Renal cortical epithelial cell (primary cell): ENCODE results near the gene DIP2C. TPM values are rescaled to one million over a fixed set of nuclear protein-coding genes. Genes with fewer than 3 reads are reported as not detected.
A peak's percentile ranks its signal among the peaks of the same experiment; 100 is the strongest.
"Not testable (repeated sequence)": the region's sequence is repeated elsewhere in the genome, so short reads cannot be mapped to it uniquely, and the experiment has no call there.

Source experiments
- DNase-seq: peaks from one replicate; pipeline ENCODE4 v3.0.0-alpha.2; 2011; ENCODE audit warnings: low read depth
- total RNA-seq: library from RNA; depleted of rRNA; stranded (reverse); fragments of >200 nt; gene quantifications from 2 replicates; pipeline ENCODE4 v1.2.3, GENCODE V29; 2014

DIP2C gene
- total RNA-seq, 1 donor from 2014 or later: 14.4 TPM

DNA sequence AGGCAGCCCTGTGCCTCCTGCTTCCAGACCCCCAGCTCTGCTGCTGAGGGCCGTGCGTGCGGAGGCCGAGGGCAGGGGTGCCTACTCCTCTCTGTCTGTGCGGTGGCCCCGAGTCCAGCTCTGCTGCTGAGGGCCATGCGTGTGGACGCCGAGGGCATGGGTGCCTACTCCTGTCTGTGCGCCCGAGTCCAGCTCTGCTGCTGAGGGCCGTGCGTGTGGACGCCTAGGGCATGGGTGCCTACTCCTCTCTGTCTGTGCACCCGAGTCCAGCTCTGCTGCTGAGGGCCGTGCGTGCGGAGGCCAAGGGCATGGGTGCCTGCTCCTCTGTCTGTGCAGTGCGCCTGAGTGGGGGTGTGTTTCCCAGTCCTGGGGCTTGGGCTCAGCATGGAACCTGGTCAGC lies 411.5 kb downstream of the DIP2C start:
- DNase-seq: no peak

DNA sequence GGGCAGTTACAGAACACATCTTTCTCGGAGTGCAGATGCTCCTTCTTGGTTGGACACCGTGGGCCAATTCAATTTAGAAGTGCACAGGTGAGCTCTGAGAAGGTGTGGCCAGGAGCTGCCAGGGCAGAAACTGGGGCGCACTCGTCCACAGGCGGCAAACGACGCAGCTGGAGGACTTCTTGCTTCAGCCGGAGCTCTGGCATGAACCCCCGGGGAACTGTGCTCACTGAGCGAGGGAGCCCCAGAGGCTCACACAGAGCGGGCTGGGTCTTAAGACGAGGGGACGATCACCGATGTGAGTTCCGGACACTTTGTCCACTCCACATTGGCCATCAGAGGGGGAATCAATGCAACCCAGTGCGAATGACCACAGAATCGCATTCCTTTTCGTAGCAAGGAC lies 413.8 kb downstream of the DIP2C start:
- no peak for DNase-seq

DNA sequence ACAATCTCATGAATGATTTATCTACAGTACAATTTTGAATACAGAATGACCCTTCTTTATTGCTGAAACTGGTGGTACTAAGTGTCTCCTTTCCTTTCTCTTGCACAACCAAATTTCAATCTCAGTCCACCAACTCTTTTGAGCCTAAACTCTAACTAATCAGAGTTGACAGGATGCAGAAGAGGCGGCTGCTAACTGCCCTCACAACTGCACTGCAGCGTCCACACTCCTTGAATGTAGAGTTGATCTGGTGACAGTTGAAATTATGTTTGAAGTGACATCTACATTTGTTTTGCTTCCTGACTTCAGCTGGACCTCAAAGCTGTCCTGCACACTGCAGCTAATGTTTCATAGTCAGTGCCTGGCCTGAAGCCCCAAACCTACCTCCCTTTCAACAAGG lies 414.6 kb downstream of the DIP2C start:
- no peak for DNase-seq

DNA sequence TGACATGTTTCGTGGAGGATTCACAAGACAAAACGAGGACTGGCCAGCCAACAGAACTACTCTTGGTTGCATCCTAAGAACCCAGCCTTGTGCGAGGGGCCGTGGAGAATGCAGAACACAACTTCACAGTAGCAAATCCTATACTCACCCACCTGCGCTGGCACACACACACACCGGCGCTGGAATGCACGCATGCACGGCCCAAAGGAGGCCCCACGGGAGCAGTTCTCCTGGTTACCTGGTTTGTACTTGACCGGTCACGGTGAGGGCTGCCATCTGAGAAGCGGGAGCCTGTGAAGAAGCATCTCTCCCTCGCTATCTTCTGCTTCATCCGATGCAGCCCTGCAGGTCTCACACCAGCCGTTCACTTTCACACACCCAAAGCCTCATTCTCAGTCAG lies 416.4 kb downstream of the DIP2C start:
- no peak for DNase-seq

DNA sequence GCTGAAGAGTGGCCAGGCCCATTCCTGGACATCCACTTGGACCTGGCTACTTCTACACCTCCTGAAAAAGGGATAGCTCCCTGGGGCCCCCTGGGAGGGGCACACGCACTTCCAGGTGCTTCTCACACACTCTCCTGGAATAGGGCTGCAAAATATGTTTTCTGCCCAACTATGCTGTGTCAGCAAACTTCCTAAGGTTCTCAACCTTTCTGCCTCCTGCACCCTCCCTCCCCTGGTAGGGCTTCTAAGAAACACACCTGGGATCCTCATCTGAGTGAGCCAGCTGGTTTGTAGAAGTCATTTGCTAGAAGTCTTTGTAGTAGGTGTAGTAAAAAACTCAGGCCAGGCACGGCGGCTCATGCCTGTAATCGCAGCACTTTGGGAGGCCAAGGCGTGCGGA lies 417.7 kb downstream of the DIP2C start:
- DNase-seq: no peak

DNA sequence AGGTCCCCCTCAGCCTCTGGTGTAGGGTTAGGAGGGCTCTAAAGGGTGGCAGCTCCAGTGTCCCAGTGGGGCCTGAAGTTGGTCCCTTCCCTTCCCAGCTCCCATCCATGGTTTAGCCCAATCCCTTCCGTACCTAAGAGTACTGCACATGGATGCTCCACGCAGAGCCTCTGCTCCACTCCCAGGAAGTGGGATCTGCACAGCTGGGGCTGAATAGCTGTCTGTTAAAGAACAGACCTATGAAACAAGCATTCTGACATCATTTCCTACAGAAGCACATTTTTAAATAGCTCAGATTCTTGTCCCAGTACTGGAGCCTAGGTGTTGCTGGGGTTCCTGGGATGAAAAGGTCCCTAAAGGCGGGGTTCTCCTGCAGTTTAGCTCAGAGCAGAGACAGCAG lies 418.3 kb downstream of the DIP2C start:
- DNase-seq: no peak

DNA sequence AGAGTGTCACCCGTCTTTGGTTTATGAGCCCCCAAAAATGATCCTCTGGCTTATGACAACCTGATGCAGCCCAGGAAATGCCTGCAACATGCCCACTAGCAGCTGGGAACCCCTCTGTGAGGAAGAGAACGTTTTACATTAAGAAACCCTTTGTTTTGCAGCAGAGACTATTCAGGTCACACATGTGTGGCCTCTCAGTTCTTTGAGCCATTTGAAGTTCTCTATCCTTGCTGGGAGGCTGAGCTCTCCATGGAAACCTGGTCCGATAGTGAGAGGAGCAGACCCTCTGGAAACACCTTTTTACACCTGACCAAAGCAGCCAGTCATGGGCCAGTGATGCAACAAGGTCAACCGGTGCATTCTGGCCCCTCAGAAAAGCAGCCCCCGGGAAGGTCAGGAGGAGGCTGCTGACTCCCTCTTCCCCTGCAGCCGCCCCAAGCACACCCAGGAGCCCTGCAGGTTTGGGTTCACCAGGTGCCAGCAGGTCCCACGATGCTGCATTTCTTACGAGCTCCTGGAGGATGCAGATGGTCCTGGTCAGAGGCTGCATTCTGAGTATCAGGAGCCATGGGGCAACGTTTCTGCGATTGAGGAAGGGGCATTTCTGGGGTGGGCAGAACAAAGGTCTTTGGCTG lies 419.9 kb downstream of the DIP2C start:
- no peak for DNase-seq

DNA sequence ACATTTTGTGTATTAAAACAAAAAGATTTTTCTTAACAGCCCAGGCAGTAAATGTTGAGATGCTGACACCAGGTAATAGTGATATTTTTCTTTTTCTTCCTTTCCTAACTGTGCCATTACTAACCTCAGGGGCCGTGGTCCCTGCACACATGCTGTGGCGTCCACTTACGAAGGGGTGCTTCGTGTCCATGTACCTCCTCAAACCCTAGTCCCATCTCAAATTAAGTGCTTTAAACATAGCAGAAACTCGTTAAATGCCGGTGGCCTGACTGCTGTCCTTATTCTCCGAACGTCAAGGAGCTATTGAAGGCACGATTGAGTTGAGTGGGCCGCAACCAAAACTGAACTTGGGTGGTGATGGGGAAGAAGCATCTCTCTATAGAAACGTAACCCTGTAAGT lies 421.8 kb downstream of the DIP2C start:
- DNase-seq: no peak

DNA sequence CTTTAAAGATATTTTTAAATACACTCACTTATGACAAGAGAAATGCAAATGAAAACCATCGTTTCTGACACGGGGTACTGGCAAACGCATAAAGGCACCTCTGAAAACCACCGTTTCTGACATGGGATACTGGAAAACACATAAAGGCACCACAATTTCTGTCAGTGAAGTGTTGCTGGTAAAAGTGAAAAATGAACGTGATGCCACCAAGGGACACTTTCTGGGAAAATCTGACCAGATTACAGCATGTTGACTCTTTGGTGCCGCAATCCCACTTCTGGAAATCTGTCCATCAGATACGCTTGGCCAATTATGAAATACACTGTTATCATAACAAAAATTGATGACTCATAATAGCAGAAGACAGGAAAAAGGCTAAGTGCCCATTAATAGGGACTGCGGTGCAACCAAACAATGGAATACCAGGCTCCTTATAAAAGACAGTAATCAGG lies 422.5 kb downstream of the DIP2C start:
- no peak for DNase-seq

DNA sequence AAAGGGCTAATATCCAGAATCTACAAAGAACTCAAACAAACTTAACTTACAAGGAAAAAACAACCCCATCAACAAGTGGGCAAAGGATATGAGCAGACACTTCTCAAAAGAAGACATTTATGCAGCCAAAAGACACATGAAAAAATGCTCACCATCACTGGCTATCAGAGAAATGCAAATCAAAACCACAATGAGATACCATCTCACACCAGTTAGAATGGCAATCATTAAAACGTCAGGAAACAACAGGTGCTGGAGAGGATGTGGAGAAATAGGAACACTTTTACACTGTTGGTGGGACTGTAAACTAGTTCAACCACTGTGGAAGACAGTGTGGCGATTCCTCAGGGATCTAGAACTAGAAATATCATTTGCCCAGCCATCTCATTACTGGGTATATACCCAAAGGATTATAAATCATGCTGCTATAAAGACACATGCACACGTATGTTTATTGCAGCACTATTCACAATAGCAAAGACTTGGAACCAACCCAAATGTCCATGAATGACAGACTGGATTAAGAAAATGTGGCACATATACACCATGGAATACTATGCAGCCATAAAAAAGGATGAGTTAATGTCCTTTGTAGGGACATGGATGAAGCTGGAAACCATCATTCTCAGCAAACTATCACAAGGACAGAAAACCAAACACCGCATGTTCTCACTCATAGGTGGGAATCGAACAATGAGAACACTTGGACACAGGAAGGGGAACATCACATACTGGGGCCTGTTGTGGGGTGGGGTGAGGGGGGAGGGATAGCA lies 423.5 kb downstream of the DIP2C start:
- not testable (repeated sequence) for DNase-seq

DNA sequence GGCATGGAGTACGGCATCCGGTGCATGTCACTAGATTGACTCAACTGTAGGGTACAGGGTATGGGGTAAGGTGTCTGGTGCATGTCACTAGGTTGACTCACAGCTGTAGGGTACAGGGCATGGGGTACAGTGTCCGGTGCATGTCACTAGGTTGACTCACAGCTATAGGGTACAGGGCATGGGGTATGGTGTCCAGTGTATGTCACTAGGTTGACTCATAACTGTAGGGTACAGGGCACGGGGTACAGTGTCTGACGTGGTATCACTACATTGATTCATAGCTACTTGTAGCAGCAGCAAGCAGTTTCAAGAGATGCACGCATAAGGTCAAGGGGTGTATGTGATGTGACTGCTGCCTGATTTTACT lies 424.4 kb downstream of the DIP2C start:
- not testable (repeated sequence) for DNase-seq

DNA sequence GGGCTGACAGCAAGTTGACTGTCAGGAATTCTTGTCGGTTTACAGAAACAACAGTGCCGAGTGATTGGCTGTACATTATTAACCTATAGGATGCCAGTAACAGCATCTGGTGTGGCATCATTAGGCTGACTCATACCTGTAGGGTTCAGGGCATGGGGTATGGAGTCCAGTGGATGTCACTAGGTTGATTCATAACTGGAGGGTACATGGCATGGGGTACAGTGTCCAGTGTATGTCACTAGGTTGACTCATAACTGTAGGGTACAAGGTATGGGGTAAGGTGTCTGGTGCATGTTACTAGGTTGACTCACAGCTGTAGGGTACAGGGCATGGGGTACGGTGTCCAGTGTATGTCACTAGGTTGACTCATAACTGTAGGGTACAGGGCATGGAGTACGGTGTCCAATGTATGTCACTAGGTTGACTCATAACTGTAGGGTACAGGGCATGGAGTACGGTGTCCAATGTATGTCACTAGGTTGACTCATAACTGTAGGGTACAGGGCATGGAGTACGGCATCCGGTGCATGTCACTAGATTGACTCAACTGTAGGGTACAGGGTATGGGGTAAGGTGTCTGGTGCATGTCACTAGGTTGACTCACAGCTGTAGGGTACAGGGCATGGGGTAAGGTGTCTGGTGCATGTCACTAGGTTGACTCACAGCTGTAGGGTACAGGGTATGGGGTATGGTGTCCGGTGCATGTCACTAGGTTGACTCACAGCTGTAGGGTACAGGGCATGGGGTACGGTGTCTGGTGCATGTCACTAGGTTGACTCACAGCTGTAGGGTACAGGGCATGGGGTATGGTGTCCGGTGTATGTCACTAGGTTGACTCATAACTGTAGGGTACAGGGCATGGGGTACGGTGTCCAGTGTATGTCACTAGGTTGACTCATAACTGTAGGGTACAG lies 425.1 kb downstream of the DIP2C start:
- DNase-seq: peak; percentile 7

DNA sequence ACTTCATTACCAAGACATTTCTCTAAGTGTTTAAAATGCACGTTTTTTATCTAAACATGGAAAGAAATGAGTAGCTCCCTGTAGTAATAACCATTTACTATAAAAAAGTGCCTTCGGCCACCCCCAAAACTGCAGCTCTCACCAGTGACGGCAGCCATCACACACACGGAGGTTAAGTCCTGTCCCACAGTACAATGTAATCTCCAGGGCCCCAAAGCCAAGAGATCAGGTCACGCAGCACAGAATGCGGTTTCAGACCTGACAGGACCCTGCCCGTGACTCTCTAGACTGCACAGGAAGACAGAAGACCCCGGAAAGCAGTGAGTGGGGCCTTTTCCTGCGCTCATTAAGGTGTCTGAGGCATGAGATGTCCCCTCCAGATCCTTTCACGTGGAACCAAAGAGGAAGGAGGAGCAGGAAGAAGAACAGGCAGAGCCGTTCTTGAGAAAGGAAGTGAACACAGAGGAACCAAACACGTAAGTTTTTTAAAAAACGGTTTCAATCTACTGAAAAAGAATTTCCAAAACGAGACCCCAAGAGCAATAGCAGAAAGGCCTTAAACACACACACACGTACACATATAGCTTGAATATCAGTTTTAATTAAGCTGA lies 428.5 kb downstream of the DIP2C start:
- DNase-seq: no peak

DNA sequence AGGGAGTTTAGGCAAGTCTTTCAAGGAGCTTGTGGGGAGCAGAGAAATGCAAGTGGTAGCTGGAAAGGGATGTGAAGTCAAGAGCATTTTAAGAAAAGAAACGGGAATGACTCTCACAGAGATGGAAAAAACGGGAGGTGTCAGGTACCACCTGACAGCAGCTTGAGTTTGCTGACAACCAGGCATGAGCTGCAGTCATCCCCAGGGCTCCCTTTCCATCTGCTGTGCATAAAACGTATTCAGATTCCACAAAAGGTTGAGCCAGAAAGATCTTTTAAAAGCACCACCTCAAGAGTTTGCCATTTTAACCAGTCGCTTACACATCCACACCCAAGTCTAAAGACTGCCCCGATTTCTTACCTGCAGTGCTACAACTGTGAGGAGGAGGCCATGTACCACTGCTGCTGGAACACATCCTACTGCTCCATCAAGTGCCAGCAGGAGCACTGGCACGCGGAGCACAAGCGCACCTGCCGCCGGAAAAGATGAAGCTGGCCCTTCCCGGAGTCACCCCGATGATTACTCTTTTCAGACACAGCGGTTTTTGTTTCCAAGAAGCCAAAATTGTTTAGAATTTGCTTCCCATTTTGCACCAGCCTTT lies 437.4 kb downstream of the DIP2C start:
- DNase-seq: no peak

DNA sequence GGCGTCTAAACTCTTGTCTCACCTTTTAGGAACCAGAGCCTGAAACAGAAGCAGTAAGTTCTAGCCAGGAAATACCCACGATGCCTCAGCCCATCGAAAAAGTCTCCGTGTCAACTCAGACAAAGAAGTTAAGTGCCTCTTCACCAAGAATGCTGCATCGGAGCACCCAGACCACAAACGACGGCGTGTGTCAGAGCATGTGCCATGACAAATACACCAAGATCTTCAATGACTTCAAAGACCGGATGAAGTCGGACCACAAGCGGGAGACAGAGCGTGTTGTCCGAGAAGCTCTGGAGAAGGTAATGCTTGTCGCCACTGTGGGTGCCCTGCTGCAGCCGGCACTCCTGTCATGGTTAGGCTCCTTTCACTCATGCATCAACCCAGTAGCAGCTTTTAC lies 441.2 kb downstream of the DIP2C start:
- no peak for DNase-seq

DNA sequence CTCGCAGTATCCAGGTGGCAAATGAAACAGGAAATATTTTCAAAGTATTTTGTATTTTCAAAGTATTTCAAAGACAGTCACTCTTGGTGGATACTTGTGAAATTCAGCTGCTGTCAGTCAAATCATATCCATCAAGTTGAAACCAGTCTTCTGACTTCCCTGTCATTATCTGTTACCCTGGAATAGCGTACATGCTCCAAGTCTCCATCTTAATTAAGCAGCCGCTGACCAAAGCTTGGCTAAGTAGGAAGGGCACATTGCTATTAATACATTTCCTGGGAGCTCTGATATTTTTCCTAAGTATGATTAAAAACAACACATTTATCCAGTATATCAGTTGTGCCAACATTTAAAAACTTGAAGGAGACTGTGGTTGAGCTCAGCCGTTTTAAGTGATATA lies 442.0 kb downstream of the DIP2C start:
- DNase-seq: no peak

DNA sequence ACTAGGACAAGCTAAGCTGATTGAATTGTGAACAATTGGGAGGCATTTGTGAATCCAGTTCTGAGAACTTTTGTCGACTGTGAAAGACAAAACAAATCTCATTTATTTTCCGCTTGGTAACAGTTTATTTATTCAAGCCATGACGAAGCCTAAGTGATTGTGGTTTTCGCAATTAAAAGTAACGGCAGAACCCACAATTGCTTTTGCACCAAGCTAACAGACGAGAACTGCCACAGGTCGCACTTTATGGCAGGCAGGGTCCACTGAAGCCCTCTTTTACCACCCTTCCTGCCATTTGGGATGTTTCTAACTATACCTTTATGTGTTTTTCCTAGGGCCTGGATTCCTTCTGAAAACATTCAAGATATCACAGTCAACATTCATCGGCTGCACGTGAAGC lies 443.0 kb downstream of the DIP2C start:
- no peak for DNase-seq

DNA sequence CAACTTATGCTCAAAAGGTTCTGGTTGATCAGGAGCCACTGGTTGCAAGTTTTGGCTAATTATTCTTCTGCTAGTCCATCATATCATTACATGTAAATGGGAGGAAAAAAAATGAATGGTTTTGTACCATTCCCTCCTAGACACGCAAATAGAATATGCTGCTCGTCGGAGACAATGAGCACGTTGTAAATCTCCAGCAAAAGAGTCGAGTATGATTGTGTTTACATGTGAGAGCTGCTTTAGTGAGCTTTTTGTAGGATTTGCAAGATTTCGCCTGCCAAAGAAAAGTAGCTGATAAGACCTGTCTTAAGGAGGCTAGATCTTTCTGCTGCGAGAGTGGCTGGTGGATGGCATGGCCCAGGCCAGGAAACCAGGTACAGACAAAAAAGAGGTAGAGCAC lies 445.2 kb downstream of the DIP2C start:
- no peak for DNase-seq

DNA sequence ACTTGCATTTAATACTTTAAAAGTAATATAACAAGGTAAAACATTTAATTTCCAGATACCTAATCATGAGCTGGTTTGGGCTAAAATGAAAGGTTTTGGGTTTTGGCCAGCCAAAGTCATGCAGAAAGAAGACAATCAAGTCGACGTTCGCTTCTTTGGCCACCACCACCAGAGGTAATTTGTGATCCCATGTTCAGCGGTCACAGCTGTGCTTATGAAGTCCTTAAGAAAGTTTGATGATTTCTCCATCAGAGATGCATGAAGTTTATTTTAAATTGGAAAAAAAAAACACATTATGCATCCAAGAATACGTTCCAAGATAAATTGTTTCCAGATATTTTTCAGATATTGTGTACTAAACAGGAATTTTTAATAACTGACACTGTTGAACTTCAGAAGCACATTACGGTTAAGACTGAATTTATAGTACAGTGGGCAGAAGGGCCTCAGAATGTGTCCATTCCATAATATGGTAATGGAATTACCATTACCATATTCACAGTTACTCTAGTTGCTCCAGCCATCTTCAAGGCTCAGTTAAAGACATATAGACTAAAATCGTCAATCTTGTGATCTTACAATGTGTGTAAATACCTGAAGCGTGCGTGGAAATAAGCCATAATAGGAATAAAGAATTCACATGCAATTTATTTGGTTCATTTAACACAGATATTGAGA lies 447.4 kb downstream of the DIP2C start:
- no peak for DNase-seq

DNA sequence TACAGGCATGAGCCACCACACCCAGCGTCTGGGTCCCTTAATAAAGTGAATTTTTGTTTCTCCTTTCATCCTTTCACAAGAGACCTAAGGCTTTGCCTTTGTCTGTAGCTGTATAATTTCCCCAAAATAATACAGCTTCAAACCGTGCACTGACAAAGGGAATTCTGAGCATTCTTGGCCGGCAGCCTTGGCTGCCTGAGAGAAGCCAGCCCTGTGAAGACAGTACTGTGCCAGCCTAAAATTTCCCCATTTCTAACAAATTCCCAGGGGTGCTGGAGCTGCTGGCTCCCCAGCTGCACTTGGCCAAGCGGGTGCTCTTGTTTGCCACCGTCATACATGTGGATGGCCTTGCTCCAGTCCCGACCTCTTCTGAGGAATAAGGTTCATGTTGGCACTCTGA lies 448.0 kb downstream of the DIP2C start:
- DNase-seq: no peak

DNA sequence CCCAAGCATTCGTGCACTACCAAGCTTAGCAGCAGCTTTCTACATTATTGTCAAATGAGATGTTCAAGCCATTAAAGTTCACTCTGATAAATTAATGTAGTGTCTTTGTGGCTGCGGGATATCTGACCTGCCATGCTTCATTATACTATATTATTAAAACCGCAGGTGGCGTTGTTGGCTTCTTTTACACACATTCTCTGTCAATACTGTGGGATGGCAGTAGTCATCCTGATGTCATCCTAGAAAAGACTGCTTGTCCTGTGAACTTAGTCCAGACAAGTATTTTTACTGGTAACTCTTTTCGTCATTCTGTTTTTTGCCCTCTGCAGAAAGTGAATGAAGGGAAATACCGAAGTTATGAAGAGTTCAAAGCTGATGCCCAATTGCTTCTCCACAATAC lies 450.4 kb downstream of the DIP2C start:
- DNase-seq: peak; percentile 9
